GM12892 (cell line): ENCODE results near the gene SYNGR1.

Experiments
- POLR2A ChIP-seq: IDR thresholded peaks from 2 replicates; pipeline ENCODE4 v1.6.1; 2011; ENCODE audit warnings: low read depth, low read length, control low read depth
- POLR2AphosphoS5 ChIP-seq: IDR thresholded peaks from 2 replicates; pipeline ENCODE4 v1.6.1; 2011; ENCODE audit warnings: low read depth, low read length, control low read depth
- TAF1 ChIP-seq: IDR thresholded peaks from 2 replicates; pipeline ENCODE4 v1.6.1; 2011; ENCODE audit warnings: low read depth, mild to moderate bottlenecking, control low read depth, low read length, borderline replicate concordance

DNA sequence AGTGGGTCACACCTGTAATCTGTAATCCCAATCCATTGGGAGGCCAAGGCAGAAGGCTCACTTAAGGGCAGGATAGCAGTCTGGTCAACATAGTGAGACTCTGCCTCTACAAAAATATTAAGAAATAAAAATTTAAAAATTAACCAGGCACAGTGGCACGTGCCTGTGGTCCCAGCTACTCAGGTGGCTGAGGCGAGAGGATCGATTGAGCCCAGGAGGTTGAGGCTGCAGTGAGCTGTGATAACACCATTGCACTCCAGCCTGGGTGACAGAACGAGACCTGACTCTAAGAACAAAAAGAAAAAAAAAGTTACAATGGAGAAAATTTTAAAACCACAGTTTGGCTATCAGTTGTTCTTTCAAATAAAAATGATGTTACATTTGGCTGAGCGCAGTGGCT is 13.4 kb upstream of the SYNGR1 start:
- TF ChIP-seq POLR2AphosphoS5 (no peak), POLR2A (no peak), TAF1 (no peak)
